IPS-NIHi11 (cell line): ENCODE results near the gene PROCR.
"Not testable (repeated sequence)": the region's sequence is repeated elsewhere in the genome, so short reads cannot be mapped to it uniquely, and the experiment has no call there.

Experiments
- DNase-seq: peaks from one replicate; pipeline ENCODE4 v3.0.0; 2012; ENCODE audit warnings: mixed read lengths, low spot score

The PROCR gene

DNA sequence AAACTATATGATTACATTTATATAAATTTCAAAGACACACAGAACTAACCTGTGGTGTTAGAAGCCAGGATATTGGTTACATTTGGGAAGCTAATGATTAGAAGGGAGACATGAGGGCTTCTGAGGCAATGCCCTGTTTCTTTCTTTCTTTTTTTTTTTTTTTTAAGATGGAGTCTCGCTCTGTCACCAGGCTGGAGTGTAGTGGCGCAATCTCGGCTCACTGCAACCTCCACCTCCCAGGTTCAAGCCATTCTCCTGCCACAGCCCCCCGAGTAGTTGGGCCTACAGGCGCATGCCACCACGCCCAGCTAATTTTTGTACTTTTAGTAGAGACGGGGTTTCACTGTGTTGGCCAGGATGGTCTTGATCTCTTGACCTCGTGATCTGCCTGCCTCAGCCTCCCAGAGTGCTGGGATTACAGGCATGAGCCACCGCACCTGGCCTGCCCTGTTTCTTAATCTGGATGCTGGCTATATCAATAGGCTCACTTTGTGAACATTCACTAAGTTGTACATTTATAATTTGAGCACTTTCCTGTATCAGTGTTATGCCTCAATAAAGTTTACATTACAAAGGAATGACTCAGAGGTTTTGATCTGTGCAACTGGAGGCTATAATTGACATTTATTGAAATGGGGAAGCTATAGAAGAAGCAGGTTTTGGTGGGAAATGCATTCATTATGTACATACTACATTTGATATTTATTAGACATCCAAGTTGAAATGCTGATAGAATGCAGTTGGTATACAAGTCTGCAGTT is 21.3 kb downstream of the PROCR start:
- not testable (repeated sequence) for DNase-seq

GRCh38 chr20:35196313-35196712 is 24.4 kb downstream of the PROCR start:
- no peak for DNase-seq

GRCh38 chr20:35199740-35200139 is 27.9 kb downstream of the PROCR start:
- DNase-seq: no peak

GRCh38 chr20:35200267-35200666 is 28.4 kb downstream of the PROCR start:
- DNase-seq: no peak

GRCh38 chr20:35201467-35201866 is 29.6 kb downstream of the PROCR start:
- DNase-seq: not testable (repeated sequence)

GRCh38 chr20:35206802-35207201 is 34.9 kb downstream of the PROCR start:
- no peak for DNase-seq

DNA sequence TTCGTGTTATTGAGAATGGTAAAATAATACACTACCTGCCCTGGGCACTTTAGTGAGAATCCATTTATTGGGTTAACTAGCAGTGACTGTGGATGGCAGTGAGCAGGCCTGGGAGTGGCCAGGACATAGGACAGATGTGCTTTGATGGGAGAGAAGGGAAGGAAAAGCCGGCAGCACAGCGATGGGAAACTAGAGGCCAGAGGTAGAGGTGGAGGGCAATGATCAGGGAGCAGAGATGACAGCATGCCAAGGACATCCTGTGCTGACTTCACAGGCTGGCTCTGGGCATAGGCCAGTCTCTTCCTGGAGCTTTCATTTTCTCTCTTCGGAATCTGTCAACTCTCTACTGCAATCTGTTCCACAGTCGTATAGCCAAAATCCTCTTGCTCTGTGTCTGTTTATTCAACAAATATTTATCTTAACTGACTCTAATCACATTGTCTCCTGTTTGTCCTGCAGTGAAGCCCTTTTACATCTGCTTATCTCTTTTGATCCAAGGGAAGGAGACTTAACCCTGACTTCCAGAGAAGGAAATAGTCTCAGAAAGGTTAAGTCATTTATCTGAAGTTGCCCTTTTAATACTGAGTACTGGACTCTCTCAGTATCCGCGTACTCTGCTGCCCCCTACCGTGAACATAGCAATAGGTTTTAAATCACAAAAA is 36.2 kb downstream of the PROCR start:
- DNase-seq: peak; percentile 73

DNA sequence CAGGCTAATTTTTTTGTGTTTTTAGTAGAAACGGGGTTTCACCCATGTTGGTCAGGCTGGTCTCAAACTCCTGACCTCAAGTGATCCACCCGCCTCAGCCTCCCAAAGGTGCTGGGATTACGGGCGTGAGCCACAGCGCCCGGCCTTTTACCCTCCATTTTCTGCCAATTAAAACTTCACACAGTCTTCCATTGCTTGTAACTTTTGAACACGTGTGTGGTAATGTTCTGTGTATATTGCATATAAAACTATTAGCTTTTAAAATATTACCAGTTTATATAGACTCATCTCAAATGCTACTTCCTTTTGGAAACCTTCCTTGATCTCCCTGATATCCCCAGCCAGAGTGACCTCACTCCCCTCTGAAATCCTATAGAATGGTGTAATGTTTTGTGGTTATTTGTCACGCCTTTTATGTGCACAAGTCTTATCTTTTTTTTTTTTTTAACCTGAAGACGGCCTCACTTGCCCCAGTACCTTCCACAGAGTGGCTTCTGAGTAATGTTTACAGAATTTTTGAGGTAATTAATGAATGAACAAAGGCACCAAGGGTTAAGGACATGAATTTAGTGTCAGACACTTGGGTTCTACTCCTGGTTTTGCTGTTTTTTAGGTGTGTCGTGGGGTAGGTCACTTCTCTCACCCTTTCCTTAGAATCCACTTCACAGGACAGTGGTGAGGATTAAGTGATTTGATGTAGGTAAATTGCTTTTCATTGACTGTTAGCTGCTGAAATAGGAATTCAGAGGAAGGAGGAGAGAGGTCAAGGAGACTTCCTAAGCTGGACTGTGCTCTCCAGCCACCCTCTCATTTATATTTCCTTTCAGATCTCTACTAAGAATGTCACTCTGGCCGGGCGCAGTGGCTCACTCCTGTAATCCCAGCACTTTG is 43.4 kb downstream of the PROCR start:
- DNase-seq: no peak

DNA sequence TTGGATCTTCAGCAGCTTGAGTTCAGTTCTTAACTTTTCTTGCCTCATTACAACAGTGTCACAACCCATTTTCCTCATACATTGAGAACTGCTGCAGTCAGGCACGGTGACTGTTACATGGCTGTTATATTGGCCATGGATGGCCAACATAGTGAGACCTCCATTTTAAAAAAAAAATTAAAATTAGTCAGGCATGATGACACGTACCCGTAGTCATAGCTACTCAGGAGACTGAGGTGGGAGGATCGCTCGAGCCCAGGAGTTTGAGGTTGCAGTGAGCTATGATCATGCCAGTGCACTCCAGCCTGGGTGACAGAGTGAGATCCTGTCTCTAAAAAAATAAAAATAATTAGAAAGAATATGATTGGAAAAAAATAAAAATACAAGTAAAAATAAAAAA is 44.7 kb downstream of the PROCR start:
- DNase-seq: no peak

DNA sequence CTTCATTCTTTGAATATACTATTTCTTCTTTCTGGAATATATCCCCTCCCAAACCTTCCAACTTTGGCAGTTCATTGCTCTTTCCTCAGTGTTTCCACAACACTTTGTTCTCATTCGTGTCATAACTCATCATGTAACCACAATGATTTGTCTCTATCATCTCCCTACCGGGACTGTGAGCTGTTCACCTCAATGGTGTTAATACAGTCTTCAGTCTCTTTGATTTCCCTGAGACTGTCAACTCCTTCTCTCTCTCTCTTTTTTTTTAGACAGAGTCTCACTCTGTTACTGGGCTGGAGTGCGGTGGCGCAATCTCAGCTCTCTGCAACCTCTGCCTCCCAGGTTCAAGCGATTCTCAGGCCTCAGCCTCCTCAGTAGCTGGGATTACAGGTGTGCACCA is 52.1 kb downstream of the PROCR start:
- DNase-seq: no peak

- no peak for DNase-seq
Observed at GRCh38 chr20:35224536-35224935, 52.7 kb downstream of the PROCR start.

DNA sequence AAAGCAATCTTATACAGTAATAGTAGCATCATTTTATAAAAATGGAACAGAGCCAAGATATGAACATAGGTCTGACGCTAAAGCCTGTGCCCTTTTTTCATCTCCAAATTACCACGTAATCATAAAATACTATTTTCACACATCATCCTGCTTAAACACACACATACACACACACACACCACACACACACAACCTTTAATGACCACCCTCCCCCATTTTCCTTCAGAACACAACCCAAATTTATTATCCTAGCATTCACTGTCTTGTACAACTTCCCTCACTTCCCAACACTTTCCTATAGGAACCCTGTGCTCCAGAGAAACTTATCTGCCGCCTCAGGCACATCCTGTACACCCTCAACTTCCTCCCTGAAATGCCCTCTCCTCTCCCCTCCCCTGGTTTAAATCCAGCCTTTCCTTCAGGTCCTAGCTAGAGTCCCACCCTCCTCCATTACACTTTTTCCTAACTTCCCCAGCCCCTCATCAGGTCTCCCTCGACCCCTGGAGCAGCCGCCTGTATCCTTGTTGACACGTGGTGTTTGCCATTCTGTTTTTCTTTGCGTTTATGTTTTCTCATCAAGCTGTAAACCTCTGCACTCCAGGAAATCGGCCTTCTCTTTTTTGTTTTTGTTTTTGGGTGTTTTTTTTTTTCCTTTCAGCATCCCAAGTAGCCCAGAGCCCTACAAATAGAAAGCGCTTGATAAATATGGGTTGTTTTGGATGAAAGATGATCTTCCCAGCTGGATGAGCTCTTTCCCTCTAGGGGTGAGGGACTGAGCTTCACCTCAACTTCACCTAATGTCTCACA is 53.6 kb downstream of the PROCR start:
- DNase-seq: no peak

DNA sequence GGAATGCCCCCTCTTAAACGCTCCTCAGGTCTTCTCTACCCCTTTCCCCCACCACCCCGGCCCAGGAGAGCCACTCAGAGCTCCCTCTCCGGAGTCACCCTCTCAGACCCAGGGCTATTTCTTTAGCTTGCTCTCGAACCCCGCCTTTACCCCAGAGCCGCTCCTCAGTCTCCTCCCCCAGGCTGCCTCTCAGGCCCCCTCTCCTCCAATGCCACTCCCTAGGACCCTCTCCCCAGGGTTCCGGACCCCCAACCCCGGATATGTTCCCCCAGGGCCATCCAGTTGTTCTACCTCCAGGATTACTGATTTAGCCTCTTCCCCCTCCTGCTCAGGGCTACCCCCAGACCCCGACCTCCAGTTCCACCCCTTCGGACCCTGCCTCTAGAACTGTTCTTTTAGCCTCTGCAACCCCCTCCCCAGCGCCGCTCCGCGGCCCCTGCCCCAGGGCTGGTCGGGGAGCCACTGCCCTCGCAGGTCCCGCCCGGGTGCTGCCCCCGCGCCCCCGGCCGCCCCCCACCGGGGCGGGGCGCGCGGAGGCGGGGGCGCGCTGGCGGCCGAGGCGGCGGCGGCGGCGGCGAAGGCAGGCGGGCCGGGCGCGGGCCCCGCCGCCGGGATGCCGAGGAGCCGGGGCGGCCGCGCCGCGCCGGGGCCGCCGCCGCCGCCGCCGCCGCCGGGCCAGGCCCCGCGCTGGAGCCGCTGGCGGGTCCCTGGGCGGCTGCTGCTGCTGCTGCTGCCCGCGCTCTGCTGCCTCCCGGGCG is 54.4 kb downstream of the PROCR start, which contains the start of gene MMP24:
Gene MMP24, plus strand, starts transcription at position 565 of the 758 bp plus-strand sequence. Its CDS starts 49 bp downstream, at position 614.
- peak; percentile 54 for DNase-seq
